HL-60 (cell line): ENCODE results near the gene FBXO17.

Experiments
- GABPA ChIP-seq: IDR thresholded peaks from 2 replicates; pipeline ENCODE4 v1.6.1; 2012; ENCODE audit warnings: low read depth
- POLR2AphosphoS5 ChIP-seq: IDR thresholded peaks from 2 replicates; pipeline ENCODE4 v1.6.1; 2012; ENCODE audit warnings: low read depth
- TF ChIP-seq, protein P1 (sequence below): IDR thresholded peaks from one replicate; pipeline ENCODE4 v1.5.1; 2011; ENCODE audit warnings: low read length, control low read depth, inconsistent platforms; ENCODE audit not compliant: insufficient read depth
- TF ChIP-seq, protein P2 (sequence below): IDR thresholded peaks from 2 replicates; pipeline ENCODE4 v1.6.1; 2012; ENCODE audit warnings: low read depth; ENCODE audit not compliant: insufficient replicate concordance

DNA sequence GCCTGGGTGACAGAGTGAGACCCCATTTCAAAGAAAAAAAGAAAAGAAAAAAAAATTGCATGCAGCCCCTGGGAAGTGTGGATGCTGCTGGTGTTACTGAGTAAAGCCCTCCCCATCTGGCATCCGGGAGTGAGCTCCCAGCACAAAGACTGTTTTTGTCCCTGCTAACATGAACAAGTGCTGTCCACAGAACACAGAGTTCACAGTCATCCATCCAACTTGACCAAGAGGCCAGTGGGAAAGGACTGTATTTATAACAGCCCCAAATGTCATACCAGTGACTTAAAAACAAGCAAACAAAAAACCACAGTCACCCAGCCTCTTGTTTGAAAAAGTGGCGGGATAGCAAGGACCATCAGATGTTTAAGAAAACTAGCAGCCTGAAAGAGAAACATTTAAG, 10.8 kb downstream of the FBXO17 start:
- TF ChIP-seq, protein P1, sequence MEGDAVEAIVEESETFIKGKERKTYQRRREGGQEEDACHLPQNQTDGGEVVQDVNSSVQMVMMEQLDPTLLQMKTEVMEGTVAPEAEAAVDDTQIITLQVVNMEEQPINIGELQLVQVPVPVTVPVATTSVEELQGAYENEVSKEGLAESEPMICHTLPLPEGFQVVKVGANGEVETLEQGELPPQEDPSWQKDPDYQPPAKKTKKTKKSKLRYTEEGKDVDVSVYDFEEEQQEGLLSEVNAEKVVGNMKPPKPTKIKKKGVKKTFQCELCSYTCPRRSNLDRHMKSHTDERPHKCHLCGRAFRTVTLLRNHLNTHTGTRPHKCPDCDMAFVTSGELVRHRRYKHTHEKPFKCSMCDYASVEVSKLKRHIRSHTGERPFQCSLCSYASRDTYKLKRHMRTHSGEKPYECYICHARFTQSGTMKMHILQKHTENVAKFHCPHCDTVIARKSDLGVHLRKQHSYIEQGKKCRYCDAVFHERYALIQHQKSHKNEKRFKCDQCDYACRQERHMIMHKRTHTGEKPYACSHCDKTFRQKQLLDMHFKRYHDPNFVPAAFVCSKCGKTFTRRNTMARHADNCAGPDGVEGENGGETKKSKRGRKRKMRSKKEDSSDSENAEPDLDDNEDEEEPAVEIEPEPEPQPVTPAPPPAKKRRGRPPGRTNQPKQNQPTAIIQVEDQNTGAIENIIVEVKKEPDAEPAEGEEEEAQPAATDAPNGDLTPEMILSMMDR: no peak
- TF ChIP-seq, protein P2, sequence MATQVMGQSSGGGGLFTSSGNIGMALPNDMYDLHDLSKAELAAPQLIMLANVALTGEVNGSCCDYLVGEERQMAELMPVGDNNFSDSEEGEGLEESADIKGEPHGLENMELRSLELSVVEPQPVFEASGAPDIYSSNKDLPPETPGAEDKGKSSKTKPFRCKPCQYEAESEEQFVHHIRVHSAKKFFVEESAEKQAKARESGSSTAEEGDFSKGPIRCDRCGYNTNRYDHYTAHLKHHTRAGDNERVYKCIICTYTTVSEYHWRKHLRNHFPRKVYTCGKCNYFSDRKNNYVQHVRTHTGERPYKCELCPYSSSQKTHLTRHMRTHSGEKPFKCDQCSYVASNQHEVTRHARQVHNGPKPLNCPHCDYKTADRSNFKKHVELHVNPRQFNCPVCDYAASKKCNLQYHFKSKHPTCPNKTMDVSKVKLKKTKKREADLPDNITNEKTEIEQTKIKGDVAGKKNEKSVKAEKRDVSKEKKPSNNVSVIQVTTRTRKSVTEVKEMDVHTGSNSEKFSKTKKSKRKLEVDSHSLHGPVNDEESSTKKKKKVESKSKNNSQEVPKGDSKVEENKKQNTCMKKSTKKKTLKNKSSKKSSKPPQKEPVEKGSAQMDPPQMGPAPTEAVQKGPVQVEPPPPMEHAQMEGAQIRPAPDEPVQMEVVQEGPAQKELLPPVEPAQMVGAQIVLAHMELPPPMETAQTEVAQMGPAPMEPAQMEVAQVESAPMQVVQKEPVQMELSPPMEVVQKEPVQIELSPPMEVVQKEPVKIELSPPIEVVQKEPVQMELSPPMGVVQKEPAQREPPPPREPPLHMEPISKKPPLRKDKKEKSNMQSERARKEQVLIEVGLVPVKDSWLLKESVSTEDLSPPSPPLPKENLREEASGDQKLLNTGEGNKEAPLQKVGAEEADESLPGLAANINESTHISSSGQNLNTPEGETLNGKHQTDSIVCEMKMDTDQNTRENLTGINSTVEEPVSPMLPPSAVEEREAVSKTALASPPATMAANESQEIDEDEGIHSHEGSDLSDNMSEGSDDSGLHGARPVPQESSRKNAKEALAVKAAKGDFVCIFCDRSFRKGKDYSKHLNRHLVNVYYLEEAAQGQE: no peak
- TF ChIP-seq GABPA (no peak), POLR2AphosphoS5 (no peak)
